ENCODE measurements around the gene AGTR2.
"Not testable (repeated sequence)": the region's sequence is repeated elsewhere in the genome, so short reads cannot be mapped to it uniquely, and the experiment has no call there.

Gene AGTR2

GRCh38 chrX:116170511-116170910, at the start of gene AGTR2:
TSS of gene AGTR2 (plus strand) at chrX:116170744. CDS start at chrX:116172281, 1,537 bp downstream.
- DNase-seq = no peak

- no peak for DNase-seq
Measured at GRCh38 chrX:116135277-116135676, 35.3 kb upstream of the AGTR2 start.

GRCh38 chrX:116141270-116141669, 29.3 kb upstream of the AGTR2 start:
- not testable (repeated sequence) for DNase-seq

GRCh38 chrX:116142976-116143375, 27.6 kb upstream of the AGTR2 start:
- DNase-seq = no peak

GRCh38 chrX:116172976-116173375, 2.4 kb downstream of the AGTR2 start:
- no peak for DNase-seq

GRCh38 chrX:116181300-116181699, 10.8 kb downstream of the AGTR2 start:
- DNase-seq = no peak

GRCh38 chrX:116185163-116185562, 14.6 kb downstream of the AGTR2 start:
- DNase-seq = no peak

- DNase-seq = no peak
Measured at GRCh38 chrX:116194649-116195048, 24.1 kb downstream of the AGTR2 start.

- no peak for DNase-seq
Measured at GRCh38 chrX:116198235-116198634, 27.7 kb downstream of the AGTR2 start.

- no peak for DNase-seq
Measured at GRCh38 chrX:116198810-116199209, 28.3 kb downstream of the AGTR2 start.

- peak; percentile 5 for DNase-seq
Measured at GRCh38 chrX:116204932-116205331, 34.4 kb downstream of the AGTR2 start.

GRCh38 chrX:116213262-116213661, 42.7 kb downstream of the AGTR2 start:
- DNase-seq = no peak

GRCh38 chrX:116217080-116217479, 46.5 kb downstream of the AGTR2 start:
- DNase-seq = not testable (repeated sequence)
